CD8-positive, alpha-beta memory T cell (primary cell): ENCODE results near the gene CD109. TPM values are rescaled to one million over a fixed set of nuclear protein-coding genes. Genes with fewer than 3 reads are reported as not detected.
A peak's percentile ranks its signal among the peaks of the same experiment; 100 is the strongest.
"Not testable (repeated sequence)": the region's sequence is repeated elsewhere in the genome, so short reads cannot be mapped to it uniquely, and the experiment has no call there.

Experiments used
- CTCF ChIA-PET: fragments of 350-600 bp; sonication (Branson Sonifier 250); formaldehyde crosslinking; loops from one replicate; lab custom pipeline; 2021; ENCODE audit warnings: antibody characterized with exemption; lab: Charles Lee
- POLR2A ChIA-PET: fragments of 350-600 bp; sonication (Branson Sonifier 250); formaldehyde crosslinking; loops from one replicate; lab custom pipeline; 2021; ENCODE audit warnings: antibody characterized with exemption; lab: Charles Lee
- DNase-seq, 5 donors: peaks; one replicate each; pipeline versions ENCODE4 v3.0.0 to v3.0.0-alpha.2; 2020 to 2022; ENCODE audit warnings: mixed read lengths in 1 of 5
- H3K27ac ChIP-seq: one replicate; pipeline ENCODE4 v1.7.0; 2013; ENCODE audit warnings: low read depth, mild to moderate bottlenecking, low read length, moderate library complexity
- H3K27me3 ChIP-seq: 2 replicates; pipeline ENCODE4 v1.7.0; 2013; ENCODE audit warnings: low read length, mild to moderate bottlenecking; ENCODE audit not compliant: insufficient read depth, poor library complexity, severe bottlenecking
- H3K36me3 ChIP-seq: 2 replicates; pipeline ENCODE4 v1.7.0; 2013; ENCODE audit warnings: mild to moderate bottlenecking, low read length, moderate library complexity; ENCODE audit not compliant: insufficient read depth
- H3K4me1 ChIP-seq: 2 replicates; pipeline ENCODE4 v1.7.0; 2013; ENCODE audit warnings: mild to moderate bottlenecking, low read length, moderate library complexity; ENCODE audit not compliant: insufficient read depth
- H3K4me3 ChIP-seq: 2 replicates; pipeline ENCODE4 v1.7.0; 2013; ENCODE audit warnings: mild to moderate bottlenecking, low read length
- H3K9me3 ChIP-seq: 2 replicates; pipeline ENCODE4 v1.7.0; 2013; ENCODE audit warnings: mild to moderate bottlenecking, low read length
- H3K27ac Mint-ChIP-seq, 8 donors: one replicate each; pipeline ENCODE4 v1.8.0; 2020 to 2021; ENCODE audit warnings: mixed read lengths in 8 of 8, mild to moderate bottlenecking in 6 of 8, inconsistent platforms in 3 of 8, moderate library complexity in 3 of 8
- H3K27me3 Mint-ChIP-seq, 2 donors: one replicate each; pipeline ENCODE4 v1.8.0; 2020 to 2021; ENCODE audit warnings: mixed read lengths in 2 of 2, mild to moderate bottlenecking in 1 of 2, moderate library complexity in 1 of 2
- H3K36me3 Mint-ChIP-seq, 3 donors: one replicate each; pipeline ENCODE4 v1.8.0; 2020 to 2021; ENCODE audit warnings: mixed read lengths in 3 of 3, inconsistent platforms in 1 of 3, mild to moderate bottlenecking in 1 of 3
- H3K4me1 Mint-ChIP-seq, 3 donors: one replicate each; pipeline ENCODE4 v1.8.0; 2020 to 2021; ENCODE audit warnings: mixed read lengths in 3 of 3, inconsistent platforms in 1 of 3, mild to moderate bottlenecking in 1 of 3
- H3K4me3 Mint-ChIP-seq, 7 donors: one replicate each; pipeline ENCODE4 v1.8.0; 2020 to 2021; ENCODE audit warnings: mixed read lengths in 7 of 7, mild to moderate bottlenecking in 6 of 7, moderate library complexity in 4 of 7, inconsistent platforms in 2 of 7
- H3K9me3 Mint-ChIP-seq, 5 donors: one replicate each; pipeline ENCODE4 v1.8.0; 2020 to 2022; ENCODE audit warnings: mixed read lengths in 5 of 5, mild to moderate bottlenecking in 3 of 5, moderate library complexity in 2 of 5, inconsistent platforms in 1 of 5
- polyA plus RNA-seq: library from polyadenylated mRNA; unstranded; fragments of 300-500 nt; fragmentation: Illumina TruSeq; gene quantifications from one replicate; pipeline ENCODE4 v1.2.3, GENCODE V29; 2021
- total RNA-seq, 2 experiments: library from RNA; stranded (reverse); gene quantifications; one replicate each; pipeline ENCODE4 v1.2.3, GENCODE V29; 2021

The CD109 gene
- total and polyA plus RNA-seq, 3 experiments from 2014 or later = 22.8 to 24.5 TPM; not detected in 1

DNA sequence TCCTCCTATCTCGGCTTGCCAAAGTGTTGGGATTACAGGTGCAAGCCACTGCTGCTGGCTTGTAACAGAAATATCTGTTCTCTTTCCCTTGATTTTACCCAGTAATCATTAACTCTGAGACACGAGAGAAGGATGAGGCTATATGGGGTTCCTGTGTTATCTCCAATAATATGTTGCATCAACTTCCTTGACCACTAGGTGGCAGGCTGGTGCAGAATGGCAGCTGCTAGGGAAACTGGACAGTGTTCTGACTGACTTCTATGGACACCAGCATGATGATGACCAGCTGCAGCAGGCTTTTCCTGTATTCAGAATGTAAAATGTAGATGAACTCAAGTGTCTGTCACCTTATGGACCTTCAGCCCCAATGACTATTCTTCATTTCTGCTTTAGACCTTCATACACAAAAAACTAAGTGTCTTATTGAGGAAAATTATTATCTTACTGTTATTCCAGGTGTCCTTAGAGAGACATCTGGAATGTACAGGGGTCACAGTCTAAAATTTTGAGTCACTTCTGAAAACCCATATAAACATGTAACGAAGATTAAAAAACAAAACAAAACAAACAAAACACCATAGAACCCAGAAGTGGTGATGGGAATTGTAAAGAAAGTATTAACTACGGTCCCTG, 20.4 kb upstream of the CD109 start:
- Mint-ChIP-seq H3K27ac (no peak overlapping the region), H3K4me3 (no peak overlapping the region), H3K4me1 (peaks cover 0 to 2% (median 0%) of the 10 kb centered on the region in 3 donors), H3K9me3 (no peaks in the 10 kb centered on the region), H3K36me3 (no peaks in the 10 kb centered on the region), H3K27me3 (peaks cover 15 to 28% of the 10 kb centered on the region in 2 donors)
- Histone ChIP-seq H3K9me3 (no peaks in the 10 kb centered on the region), H3K4me3 (no peak overlapping the region), H3K4me1 (no peaks in the 10 kb centered on the region), H3K27ac (no peak overlapping the region), H3K36me3 (no peaks in the 10 kb centered on the region), H3K27me3 (no peaks in the 10 kb centered on the region)
- ChIA-PET CTCF (interaction anchor here (1.2 to 5.2 kb wide), 5 partner anchors 9 to 1534 kb away, joined by 3 to 24 read pairs (median 7); no protein-coding TSS in a partner anchor), POLR2A (interaction anchor here (0.7 kb wide), 1 partner anchor 1610 kb away, joined by 9 read pairs; no protein-coding TSS in a partner anchor)
- peak; percentile 34 to 71 (median 51) for DNase-seq

- H3K4me3 Mint-ChIP-seq = no peak overlapping the region
- DNase-seq = no peak
- ChIA-PET CTCF (no interaction called here), POLR2A (no interaction called here)
- no peak overlapping the region for H3K27ac ChIP-seq
- H3K9me3 ChIP-seq = no peaks in the 10 kb centered on the region
- peaks cover 0 to 13% (median 2%) of the 10 kb centered on the region in 3 donors for H3K36me3 Mint-ChIP-seq
- no peaks in the 10 kb centered on the region for H3K4me1 ChIP-seq
- H3K27me3 ChIP-seq = no peaks in the 10 kb centered on the region
- H3K27me3 Mint-ChIP-seq = peaks cover 7 to 35% of the 10 kb centered on the region in 2 donors
- H3K4me3 ChIP-seq = no peak overlapping the region
- no peak overlapping the region for H3K27ac Mint-ChIP-seq
- H3K9me3 Mint-ChIP-seq = peaks cover 0 to 18% (median 13%) of the 10 kb centered on the region in 5 donors
- peaks cover 0 to 2% (median 0%) of the 10 kb centered on the region in 3 donors for H3K4me1 Mint-ChIP-seq
- no peaks in the 10 kb centered on the region for H3K36me3 ChIP-seq
Observed at GRCh38 chr6:73679009-73679408, 17.0 kb upstream of the CD109 start.

DNA sequence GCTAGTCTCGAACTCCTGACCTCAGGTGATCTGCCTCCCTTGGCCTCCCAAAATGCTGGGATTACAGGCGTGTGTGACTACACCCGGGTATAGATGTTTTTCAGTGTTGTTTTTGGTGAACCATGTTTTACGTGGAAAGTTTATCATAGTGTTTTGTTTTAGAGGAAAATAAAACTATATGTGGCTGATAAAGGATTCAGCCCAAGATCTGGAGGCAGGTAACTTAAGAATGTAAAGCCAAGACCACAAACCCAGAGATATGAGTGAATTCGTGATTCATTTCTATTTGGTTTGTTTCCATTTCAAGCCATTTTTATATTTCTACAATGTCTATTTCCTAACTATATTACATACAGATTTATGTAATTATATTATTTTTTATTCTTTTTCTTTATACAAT, 16.2 kb upstream of the CD109 start:
- H3K4me3 Mint-ChIP-seq, DNase-seq, H3K27ac Mint-ChIP-seq, H3K4me1 ChIP-seq, H3K4me3 ChIP-seq, H3K4me1 Mint-ChIP-seq, H3K27ac ChIP-seq, H3K9me3 ChIP-seq, H3K36me3 ChIP-seq, H3K27me3 ChIP-seq, POLR2A ChIA-PET, CTCF ChIA-PET: not testable (repeated sequence)
- peaks cover 7 to 35% of the 10 kb centered on the region in 2 donors for H3K27me3 Mint-ChIP-seq
- H3K9me3 Mint-ChIP-seq = peaks cover 0 to 23% (median 13%) of the 10 kb centered on the region in 5 donors
- peaks cover 0 to 13% (median 2%) of the 10 kb centered on the region in 3 donors for H3K36me3 Mint-ChIP-seq

DNA sequence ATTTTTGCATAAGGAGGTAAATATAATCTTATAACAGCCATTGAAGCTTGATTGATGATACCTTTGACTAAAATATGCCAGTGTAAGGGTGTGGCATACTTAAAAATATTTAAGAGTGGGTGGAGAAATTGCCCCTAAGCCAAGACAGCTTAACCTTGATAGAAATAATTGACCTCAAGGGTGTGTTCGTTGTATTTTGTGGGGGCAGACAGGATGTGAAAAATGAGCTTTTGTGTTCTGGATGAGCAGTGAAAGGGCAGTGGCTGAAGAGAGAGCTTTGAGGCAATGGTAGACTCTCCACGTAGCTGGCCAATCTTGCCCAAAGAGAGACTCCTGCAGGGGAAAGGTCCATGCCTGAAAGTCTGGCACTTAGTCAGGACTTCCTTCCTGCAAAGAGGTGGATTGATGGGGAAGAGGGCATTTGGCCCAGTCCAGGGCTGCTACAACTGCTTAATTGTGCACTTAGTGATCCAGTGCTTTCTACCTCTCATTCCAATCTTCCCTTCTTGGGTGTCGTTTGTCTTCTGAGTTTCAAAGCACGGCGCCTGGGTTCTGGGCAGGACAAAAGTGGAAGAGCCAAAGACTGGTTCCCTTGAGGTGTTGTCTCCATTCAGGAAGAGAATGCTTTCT, 15.6 kb upstream of the CD109 start:
- Histone ChIP-seq H3K27me3 (no peaks in the 10 kb centered on the region), H3K9me3 (no peaks in the 10 kb centered on the region), H3K36me3 (no peaks in the 10 kb centered on the region), H3K27ac (no peak overlapping the region), H3K4me3 (no peak overlapping the region), H3K4me1 (no peaks in the 10 kb centered on the region)
- H3K9me3 Mint-ChIP-seq = peaks cover 0 to 23% (median 13%) of the 10 kb centered on the region in 5 donors
- POLR2A ChIA-PET = no interaction called here
- peaks cover 0 to 13% (median 2%) of the 10 kb centered on the region in 3 donors for H3K36me3 Mint-ChIP-seq
- peak overlapping the region in 1 of 8 donors; percentile 43 for H3K27ac Mint-ChIP-seq
- CTCF ChIA-PET = no interaction called here
- peaks cover 0 to under 1% (median 0%) of the 10 kb centered on the region in 3 donors for H3K4me1 Mint-ChIP-seq
- DNase-seq = no peak
- peaks cover 7 to 37% of the 10 kb centered on the region in 2 donors for H3K27me3 Mint-ChIP-seq
- no peak overlapping the region for H3K4me3 Mint-ChIP-seq

DNA sequence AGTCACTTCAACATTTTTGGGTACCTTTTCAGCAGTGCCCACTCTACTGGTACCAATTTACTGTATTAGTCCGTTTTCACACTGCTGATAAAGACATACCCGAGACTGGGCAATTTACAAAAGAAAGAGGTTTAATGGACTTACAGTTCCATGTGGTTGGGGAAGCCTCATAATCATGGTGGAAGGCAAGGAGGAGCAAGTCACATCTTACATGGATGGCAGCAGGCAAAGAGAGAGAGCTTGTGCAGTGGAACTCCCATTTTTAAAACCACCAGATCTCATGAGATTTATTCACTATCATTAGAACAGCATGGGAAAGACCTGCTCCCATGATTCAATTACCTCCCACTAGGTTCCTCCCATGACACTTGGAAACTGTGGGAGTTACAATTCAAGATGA, 12.4 kb upstream of the CD109 start:
- DNase-seq, H3K4me1 Mint-ChIP-seq, H3K27me3 ChIP-seq, POLR2A ChIA-PET, H3K36me3 ChIP-seq, H3K4me1 ChIP-seq, H3K4me3 ChIP-seq, H3K27ac ChIP-seq, H3K9me3 ChIP-seq, H3K4me3 Mint-ChIP-seq, H3K27ac Mint-ChIP-seq: not testable (repeated sequence)
- CTCF ChIA-PET = interaction anchor here (0.8 kb wide), 1 partner anchor 11 kb away, joined by 3 read pairs; no protein-coding TSS in a partner anchor
- Mint-ChIP-seq H3K27me3 (peaks cover 12 to 54% of the 10 kb centered on the region in 2 donors), H3K36me3 (peaks cover 0 to 13% (median 2%) of the 10 kb centered on the region in 3 donors), H3K9me3 (peaks cover 0 to 23% (median 13%) of the 10 kb centered on the region in 5 donors)

GRCh38 chr6:73688351-73688750, 7.7 kb upstream of the CD109 start:
- ChIA-PET CTCF (interaction anchor here (2.2 kb wide), 1 partner anchor 12 kb away, joined by 7 read pairs; no protein-coding TSS in a partner anchor), POLR2A (interaction anchor here (0.6 kb wide), 1 partner anchor 8 kb away, joined by 3 read pairs; no protein-coding TSS in a partner anchor)
- DNase-seq = no peak
- H3K27ac ChIP-seq = no peak overlapping the region
- Mint-ChIP-seq H3K27ac (no peak overlapping the region), H3K36me3 (peaks cover 0 to 2% (median under 1%) of the 10 kb centered on the region in 3 donors), H3K4me3 (no peak overlapping the region), H3K27me3 (peaks cover 17 to 59% of the 10 kb centered on the region in 2 donors), H3K9me3 (peaks cover 0 to 12% (median 6%) of the 10 kb centered on the region in 5 donors), H3K4me1 (no peaks in the 10 kb centered on the region)
- no peaks in the 10 kb centered on the region for H3K36me3 ChIP-seq
- no peaks in the 10 kb centered on the region for H3K4me1 ChIP-seq
- no peaks in the 10 kb centered on the region for H3K9me3 ChIP-seq
- H3K4me3 ChIP-seq = no peak overlapping the region
- peaks cover 4% of the 10 kb centered on the region for H3K27me3 ChIP-seq

GRCh38 chr6:73690056-73690455, 5.9 kb upstream of the CD109 start:
- Mint-ChIP-seq H3K4me3 (no peak overlapping the region), H3K27me3 (peaks cover 17 to 69% of the 10 kb centered on the region in 2 donors), H3K27ac (no peak overlapping the region), H3K9me3 (no peaks in the 10 kb centered on the region), H3K4me1 (peaks cover under 1 to 2% (median 1%) of the 10 kb centered on the region in 3 donors), H3K36me3 (no peaks in the 10 kb centered on the region)
- Histone ChIP-seq H3K27ac (no peak overlapping the region), H3K9me3 (no peaks in the 10 kb centered on the region), H3K36me3 (no peaks in the 10 kb centered on the region), H3K4me1 (no peaks in the 10 kb centered on the region), H3K4me3 (no peak overlapping the region), H3K27me3 (peaks cover 4% of the 10 kb centered on the region)
- DNase-seq = no peak
- POLR2A ChIA-PET = no interaction called here
- CTCF ChIA-PET = no interaction called here

DNA sequence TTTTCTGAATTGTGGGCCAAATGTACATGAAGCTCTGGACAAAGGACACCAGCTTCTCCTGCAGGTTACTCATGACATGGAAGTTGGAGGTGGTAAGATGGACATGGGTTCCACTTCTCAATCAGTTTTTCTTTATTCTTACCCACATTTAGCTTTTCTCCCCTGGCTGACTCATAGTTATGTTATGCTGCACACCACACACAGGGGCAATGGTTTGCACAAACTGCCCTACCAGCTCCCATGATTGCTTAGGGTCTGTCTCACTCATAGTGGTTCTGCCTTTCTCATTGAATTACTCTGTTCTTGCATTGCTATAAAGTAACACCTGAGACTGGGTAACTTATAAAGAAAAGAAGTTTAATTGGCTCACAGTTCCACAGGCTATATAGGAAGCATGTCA, 4.5 kb upstream of the CD109 start:
- no peaks in the 10 kb centered on the region for H3K9me3 Mint-ChIP-seq
- DNase-seq = no peak
- H3K36me3 ChIP-seq = no peaks in the 10 kb centered on the region
- POLR2A ChIA-PET = no interaction called here
- H3K4me3 ChIP-seq = no peak overlapping the region
- CTCF ChIA-PET = interaction anchor here (1.0 kb wide), 1 partner anchor 8 kb away, joined by 3 read pairs; no protein-coding TSS in a partner anchor
- peak overlapping the region in 1 of 7 donors; percentile 64 for H3K4me3 Mint-ChIP-seq
- H3K4me1 ChIP-seq = no peaks in the 10 kb centered on the region
- H3K36me3 Mint-ChIP-seq = no peaks in the 10 kb centered on the region
- peaks cover 18 to 74% of the 10 kb centered on the region in 2 donors for H3K27me3 Mint-ChIP-seq
- H3K27ac ChIP-seq = no peak overlapping the region
- H3K27me3 ChIP-seq = peaks cover 4% of the 10 kb centered on the region
- peaks cover 7 to 14% (median 12%) of the 10 kb centered on the region in 3 donors for H3K4me1 Mint-ChIP-seq
- no peak overlapping the region for H3K27ac Mint-ChIP-seq
- no peaks in the 10 kb centered on the region for H3K9me3 ChIP-seq
